HG03575 (cell line): ENCODE measurements around the gene SYTL2.

ENCODE experiments used
- ATAC-seq: cut with Tn5 transposase; IDR thresholded peaks from one replicate; pipeline ENCODE4 v1.9.1; 2021; ENCODE audit not compliant: unreplicated experiment, insufficient number of reproducible peaks, low FRiP score; ENCODE audit errors: extremely low read depth

SYTL2 gene

DNA sequence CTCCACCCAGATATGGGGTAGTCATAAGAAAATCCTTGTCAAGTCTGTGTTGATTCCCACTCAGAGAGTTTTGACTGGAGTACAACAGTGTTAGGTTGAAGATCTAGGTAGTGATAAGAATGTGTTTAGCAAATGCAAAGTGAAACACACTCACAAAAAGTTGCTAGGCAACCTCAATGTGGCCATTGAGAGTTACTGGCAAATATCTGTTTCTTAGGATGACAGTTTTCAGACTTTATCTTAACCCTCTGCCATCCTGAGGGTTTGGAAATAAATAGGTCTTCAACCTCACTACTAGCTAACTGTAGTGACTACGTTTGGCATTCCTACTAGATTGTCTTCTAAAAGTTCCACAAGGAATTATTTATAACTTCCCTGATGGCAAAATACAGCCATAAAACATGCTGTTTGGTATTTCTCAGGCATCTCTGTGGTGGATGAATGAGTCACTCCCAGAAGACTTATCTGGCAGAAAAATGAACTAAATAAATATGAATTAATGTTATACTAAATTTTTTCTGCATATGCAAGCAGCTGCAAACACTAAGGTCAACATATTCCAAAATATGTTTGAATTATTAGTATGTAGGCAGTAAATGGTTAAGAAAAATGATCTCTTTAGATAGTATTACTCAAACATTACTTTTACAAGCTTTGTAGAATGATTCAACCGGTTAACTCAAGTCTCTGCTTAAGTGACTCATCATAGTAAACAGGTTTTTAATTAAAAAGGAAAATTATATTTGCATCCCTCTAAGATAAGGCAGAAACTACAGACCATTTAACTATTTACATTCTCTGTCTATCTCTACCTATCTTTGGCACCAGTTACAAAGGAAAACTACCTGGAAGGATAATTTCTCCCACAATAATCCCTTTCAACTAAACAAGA lies 17.1 kb upstream of the SYTL2 start:
- no peak for ATAC-seq

DNA sequence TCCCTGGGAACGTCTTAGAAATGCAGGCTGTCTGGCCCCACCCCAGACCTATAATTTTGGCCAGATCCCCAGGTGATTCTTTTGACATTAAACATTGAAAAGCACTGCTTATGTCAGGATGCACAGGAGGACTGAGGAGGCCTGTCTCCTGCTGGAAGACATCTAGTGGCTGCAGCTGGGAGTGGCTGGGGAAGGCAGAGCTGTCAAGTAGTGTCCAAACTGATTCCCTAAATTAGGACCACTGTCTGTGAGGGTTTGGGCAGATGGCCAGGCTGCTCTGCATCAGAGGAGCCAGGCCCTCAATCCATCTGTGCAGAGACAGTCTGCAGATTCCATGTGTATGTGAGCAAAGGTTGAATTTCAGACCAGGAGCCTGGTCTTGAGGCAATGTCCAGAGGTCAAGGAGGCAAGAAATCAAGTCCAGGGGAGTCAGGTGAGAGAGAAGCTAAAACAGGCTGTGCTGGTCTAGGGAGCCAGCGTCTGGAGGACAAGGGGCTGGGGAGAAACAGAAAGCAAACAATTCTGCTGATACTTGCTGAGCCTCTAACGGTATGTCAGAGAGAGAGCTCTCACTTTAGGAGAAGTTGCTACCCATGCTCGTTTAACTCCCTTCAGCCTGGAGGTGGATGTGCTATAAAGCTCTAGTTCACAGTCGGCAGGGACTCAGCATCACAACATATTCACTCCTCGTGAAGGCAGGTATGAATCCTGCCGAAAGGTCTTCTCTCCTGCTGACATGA lies 15.3 kb upstream of the SYTL2 start:
- no peak for ATAC-seq

DNA sequence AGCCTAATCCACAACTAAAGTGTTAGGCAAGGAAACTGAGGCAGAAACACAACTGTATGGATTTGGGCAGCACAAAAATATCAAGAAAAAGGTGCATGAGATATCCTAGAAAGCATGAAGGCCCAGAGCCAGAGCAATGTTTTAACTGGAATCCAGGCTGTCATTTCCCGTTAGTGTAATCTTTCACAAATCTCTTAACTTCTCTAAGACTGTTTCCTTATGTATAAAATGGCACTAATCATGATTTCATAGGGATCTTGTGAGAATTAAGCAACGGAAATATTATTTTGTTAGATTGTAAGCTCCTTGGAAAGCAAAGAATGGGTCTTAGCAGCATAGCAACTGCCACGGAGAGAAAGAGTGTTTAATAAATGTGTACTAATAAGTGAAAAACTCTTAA lies 14.7 kb upstream of the SYTL2 start:
- ATAC-seq: no peak

DNA sequence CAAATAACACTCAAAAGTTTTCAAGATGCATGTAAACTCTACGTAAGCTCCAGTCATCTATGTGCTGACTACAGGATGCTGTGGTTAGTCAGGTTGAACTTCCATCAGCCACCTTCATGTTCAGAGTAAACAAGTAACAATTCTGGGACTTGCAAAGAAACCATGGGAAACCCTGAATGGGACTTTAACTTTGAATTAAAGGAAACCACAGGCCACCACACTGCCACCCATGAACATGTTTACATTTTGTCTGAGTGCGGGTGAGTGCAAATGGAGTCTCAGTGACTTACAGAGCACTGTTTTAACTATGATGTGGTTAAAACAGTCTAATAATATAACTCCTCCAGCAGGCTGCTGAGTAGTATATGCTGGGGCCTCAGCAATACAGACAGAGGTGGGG lies 12.9 kb upstream of the SYTL2 start:
- ATAC-seq: no peak

DNA sequence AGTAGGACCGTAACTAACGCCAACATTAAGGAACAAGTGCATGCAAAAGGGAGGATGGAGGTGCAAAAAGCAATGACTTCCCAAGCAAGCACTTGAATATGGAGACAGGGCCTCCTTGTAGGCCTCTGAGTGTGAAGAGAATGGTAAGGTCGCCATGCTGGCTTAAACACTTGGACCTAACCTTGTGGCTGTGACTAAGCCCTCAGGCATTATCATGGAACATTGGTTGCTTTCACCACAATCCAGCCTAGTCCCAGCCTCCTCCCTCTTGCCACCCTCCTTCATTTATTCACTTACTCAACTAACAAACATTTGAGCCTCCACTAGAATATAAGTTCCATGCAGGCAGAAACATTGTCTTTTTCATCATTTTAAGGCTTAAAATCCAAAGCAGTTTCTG lies 11.9 kb upstream of the SYTL2 start:
- no peak for ATAC-seq

DNA sequence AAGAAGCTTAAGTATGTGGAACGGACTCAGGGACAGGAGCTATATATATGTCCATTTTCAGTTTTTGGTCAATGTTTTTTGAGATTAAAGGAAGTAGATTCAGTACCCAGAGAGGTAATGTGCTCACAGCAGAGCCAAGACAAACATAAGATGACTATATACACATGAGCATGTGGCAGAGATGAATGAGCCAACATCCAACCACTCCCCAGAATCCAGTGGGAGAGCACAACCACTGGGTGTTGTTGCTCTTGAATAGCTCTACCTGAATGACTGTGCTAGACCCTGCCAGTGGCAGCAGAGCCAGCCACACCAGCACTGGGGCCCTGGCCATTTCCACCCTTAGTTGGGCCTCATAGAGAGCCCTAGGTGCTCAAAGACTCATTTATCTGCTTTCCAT lies 10.7 kb upstream of the SYTL2 start:
- no peak for ATAC-seq

DNA sequence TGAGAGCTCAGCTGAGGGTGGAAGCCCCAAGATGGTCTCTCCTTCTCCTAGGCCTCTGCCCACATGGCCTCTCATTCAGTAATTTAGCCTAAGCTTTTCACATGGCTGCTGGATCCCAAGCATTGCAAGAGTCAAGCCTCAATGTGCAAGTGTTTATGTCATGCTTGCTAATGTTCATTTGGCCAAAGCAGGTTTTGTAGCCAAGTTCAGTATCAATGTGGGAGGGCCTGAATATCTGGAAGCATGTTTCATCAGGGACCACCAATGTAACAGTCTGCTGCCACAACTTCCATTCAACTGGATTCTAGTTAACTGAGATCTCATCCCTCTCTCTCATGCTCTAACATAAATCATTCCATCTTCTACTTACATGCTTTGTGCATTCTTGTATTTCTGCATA lies 8.5 kb upstream of the SYTL2 start:
- ATAC-seq: no peak

DNA sequence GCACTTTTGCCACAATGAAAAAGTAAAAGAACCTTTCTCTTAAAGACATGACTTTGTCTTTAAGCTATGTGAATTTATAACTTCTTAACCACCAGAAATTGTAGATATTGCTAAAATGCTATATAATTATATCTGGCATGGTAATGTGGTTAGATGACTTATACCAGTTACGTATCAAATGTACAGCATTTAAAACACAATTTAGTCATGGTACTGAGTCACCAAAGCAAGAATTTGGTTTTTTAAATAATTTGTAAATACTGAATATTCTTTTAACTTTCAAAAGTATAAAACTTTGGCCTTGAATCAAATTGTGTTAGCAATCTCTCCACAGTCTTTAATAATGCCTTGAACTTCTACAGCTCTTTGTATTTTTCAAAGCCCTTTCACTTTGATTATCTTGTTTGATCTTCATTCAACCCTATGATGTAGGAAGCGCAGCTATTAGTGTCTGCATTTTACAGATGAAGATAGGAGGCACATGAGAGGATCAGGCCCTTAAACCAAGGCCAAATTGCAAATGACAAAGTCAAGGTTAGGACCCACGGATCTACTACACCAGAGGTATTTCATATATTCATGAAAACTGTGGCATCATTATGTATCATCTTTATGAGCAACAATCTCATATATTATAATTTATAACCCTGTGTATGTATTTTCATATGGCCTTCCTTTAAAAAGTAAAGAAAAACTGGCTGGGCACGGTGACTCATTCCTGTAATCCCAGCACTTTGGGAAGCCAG lies 4.4 kb upstream of the SYTL2 start:
- no peak for ATAC-seq

DNA sequence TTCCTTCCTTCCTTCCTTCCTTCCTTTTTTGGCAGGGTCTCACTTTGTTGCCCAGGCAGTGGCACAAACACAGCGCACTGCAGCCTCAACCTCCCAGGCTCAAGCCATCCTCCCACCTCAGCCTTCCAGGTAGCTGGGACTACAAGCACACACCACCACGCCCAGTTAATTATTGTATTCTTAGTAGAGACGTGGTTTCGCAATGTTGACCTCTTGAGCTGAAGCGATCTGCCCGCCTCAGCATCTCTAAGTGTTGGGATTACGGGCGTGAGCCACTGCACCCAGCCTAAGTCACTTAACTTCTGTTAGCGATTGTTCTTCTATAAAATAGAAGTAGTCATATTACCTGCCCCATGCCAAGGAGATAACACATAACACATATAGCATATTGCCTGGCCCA lies 2.8 kb upstream of the SYTL2 start:
- ATAC-seq: no peak

DNA sequence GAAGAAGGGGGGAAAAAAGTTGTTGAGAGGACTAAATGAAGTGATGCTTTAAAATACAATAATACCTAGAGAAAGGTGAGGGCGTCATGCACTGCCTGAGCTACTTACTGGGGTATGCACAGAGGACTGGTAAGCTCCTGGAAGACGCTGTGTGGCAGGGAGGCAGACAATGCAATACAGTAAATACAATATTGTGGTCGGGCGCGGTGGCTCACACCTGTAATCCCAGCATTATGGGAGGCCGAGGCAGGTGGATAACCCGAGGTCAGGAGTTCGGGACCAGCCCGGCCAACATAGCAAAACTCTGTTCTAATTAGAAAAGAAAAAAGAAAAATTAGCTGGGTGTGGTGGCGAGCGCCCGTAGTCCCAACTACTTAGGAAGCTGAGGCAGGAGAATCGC lies 683 bp upstream of the SYTL2 start:
- no peak for ATAC-seq

DNA sequence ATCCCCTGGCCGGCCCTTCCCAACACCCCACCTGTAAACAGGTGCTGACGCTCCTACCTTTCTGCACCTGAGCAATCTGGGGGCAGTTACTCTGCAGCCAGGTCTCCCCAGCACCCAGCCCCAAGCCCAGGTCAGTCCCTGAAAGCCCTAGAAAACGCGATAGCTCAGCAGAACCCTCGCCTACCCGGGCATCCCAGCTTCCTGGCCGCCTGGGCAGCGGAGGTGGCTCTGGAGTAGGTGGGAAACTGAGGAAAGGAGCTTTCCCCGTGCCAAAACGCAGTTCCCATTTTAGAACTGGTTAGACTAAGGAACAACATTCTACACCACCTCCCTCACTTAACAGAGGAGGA lies 445 bp downstream of the SYTL2 start:
- no peak for ATAC-seq

DNA sequence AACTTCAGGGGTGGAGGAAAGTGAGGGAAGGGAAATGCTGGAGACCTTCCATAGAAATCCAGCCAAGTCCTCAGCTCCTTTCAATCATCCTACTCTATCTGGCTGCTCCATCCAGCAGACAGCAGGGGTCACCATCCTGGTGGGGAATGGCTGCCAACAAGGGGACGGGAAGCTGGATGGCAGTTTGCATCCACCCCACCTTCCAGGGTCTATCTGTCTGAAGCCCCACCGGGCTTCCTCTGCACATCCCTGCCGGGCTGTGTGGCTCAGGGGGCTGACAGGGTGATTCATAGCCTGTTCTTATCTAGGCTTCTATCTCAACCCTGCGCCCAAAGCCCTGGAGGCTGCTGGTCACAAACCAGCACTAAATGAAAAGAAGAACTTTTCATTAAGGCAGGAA lies 1.1 kb downstream of the SYTL2 start:
- no peak for ATAC-seq

DNA sequence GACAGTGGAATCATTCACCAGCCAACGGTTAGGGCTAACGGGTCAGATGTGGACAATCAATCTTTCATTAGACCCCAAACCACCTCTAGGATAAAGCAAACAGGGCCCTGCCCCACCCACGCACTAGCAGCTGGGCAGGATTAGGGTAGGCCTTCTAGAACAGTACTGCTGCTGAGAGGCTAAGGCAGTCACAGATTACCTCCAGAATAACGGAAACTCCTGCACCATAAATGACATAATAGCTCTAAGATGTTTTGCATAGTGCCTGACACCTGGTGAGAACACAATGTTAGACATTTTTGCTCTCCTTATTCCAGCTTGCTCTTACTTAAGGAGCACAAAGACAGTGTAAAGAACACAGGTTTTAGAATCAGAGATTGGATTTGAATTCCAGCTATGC lies 1.8 kb downstream of the SYTL2 start:
- ATAC-seq: no peak

DNA sequence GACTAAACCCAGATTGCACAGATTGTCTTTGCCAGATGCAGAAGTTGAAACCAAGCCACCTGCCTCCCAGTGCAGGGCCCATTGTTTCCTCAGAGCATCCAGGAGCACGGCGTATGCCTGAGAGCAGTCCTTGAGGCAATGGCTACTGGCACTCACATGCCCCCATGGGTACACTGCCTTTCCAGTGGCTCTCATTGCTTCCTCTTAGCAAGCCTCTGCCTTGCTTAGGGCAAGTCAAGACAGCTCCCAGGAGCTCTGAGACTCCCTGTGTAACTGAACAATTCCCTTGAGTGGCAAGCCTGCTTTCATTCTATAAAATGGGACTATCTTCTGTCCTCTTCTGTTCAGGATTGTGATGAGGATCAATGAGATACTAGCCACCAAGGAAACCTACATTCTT lies 4.1 kb downstream of the SYTL2 start:
- ATAC-seq: no peak

DNA sequence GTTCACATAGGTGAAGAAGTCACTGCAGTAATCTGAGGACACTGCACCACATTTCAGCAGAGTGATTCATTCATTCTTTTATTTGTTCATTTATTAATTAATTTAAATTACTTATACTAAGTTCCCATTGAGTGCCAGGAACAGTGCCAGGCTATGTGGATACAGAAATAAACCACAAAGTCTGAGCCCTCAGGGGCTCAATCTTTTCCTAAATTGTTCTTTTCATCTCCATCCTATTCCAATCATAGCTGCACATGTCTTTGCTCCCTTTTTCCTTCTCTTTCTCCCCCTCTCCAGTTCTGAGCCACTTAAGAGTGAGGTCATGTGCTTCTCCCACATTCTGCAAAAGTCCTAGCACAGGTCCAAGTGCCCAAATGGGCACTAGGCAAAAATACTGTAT lies 4.9 kb downstream of the SYTL2 start:
- no peak for ATAC-seq

DNA sequence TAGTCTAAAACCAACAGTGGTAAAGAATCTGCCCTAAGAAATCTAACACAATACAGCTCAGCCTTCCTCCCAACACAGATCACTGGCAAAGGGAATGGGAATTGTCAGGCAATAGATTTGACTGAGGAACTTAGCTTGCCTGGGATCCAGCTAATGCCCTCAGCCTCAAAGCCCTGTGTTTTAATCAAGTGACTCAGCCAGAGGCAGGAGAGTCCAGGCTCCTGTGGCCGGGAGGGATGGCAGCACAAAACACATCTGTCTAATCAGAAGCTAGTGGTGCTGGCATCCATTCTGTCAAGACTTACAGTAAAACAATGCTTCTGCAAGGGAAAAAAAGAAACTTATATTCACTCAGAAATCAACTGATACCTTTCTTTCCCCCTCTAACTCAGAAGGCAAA lies 5.6 kb downstream of the SYTL2 start:
- no peak for ATAC-seq

DNA sequence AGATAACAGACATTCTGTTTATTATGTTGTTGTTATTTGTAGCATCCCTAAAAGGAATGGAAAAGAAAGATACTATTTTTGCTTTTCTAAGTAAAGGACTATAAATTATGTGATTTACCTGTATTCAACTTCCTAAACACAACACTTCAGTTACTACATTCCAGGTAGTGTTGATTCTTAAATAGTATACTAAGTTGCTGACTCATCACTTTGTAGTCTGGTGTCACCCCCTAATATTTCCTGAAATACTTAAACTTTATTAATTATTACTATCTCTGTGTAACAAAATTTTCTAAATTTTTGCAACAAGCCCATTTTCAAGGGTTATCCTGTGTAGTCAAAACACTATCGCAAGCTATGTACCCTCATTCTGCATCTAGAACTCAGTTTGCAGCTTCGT lies 7.0 kb downstream of the SYTL2 start:
- no peak for ATAC-seq

DNA sequence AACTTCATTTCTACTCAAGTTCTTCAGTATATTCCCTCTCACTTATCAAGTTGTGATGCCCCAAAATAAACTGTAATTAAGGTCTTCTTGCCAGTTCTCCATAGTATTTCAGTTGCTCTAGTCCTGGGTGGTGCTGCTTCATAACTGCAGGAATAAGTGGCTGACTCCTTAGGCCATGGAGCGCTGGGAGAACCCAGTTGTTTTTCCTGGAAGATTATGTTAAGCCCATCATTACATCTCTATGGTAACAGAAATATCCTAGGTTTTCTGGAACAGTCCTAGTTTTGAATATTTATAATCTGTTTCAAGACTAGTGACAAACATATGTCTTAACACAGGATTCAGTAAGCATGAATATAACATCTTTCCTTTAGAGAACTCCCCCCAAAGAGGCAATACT lies 7.6 kb downstream of the SYTL2 start:
- no peak for ATAC-seq

DNA sequence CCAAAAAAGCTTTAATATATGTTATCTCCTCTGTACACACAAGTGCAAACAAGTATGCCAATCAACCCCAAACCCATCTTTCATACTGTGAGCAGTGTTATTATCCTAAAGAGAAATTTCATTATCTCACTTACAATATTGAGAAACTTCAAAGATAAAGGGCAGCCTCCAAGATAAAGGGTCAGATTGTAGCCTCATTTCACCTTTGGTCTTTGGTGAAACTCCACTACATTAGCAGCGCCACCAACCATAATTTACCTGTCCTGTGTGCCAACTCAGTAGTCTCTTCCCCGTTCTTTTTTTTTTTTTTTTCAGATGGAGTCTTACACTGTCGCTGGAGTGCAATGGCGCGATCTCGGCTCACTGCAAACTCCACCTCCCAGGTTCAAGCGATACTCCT lies 9.4 kb downstream of the SYTL2 start:
- no peak for ATAC-seq
